Neural cell (in vitro differentiated cells): ENCODE results near the gene LRRC18. TPM values are rescaled to one million over a fixed set of nuclear protein-coding genes. Genes with fewer than 3 reads are reported as not detected.

Experiments
- H2AFZ ChIP-seq: fragments of 200-600, 300-800 bp; sonication (generic), shearing (Covaris generic); 2 replicates; pipeline ENCODE4 v1.6.0; 2014; ENCODE audit warnings: low read depth, mild to moderate bottlenecking, antibody characterized with exemption, low read length, moderate library complexity
- H3F3A ChIP-seq: fragments of 200-600 bp; shearing (Covaris generic); 2 replicates; pipeline ENCODE4 v1.6.1; 2016; ENCODE audit warnings: mild to moderate bottlenecking, moderate library complexity, mixed read lengths, antibody characterized with exemption, low read length; ENCODE audit not compliant: insufficient read depth, poor library complexity, severe bottlenecking
- H3K27ac ChIP-seq: fragments of 200-600, 300-800 bp; sonication (generic), shearing (Covaris generic); 2 replicates; pipeline ENCODE4 v1.5.1; 2014; ENCODE audit warnings: mild to moderate bottlenecking, low read length, moderate library complexity
- H3K27me3 ChIP-seq: fragments of 300-800, 200-600 bp; sonication (generic), shearing (Covaris generic); 2 replicates; pipeline ENCODE4 v1.6.0; 2014; ENCODE audit warnings: mild to moderate bottlenecking, low read depth, low read length, moderate library complexity; ENCODE audit not compliant: insufficient read depth
- H3K36me3 ChIP-seq: fragments of 300-800, 200-600 bp; sonication (generic), shearing (Covaris generic); 2 replicates; pipeline ENCODE4 v1.5.1; 2014; ENCODE audit warnings: mild to moderate bottlenecking, antibody characterized with exemption, low read length, moderate library complexity; ENCODE audit not compliant: insufficient read depth
- H3K4me2 ChIP-seq: fragments of 300-800, 200-600 bp; sonication (generic), shearing (Covaris generic); 2 replicates; pipeline ENCODE4 v1.6.0; 2014; ENCODE audit warnings: mild to moderate bottlenecking, low read length
- H3K4me3 ChIP-seq: fragments of 300-800, 200-600 bp; sonication (generic), shearing (Covaris generic); 2 replicates; pipeline ENCODE4 v1.5.1; 2014; ENCODE audit warnings: mild to moderate bottlenecking, low read length, moderate library complexity
- H3K79me2 ChIP-seq: fragments of 200-600 bp; shearing (Covaris generic); replicated peaks from 2 replicates; pipeline ENCODE4 v1.6.0; 2014; ENCODE audit warnings: mild to moderate bottlenecking, low read length, moderate library complexity; ENCODE audit not compliant: insufficient read depth
- H3K9ac ChIP-seq: fragments of 300-800, 200-600 bp; sonication (generic), shearing (Covaris generic); 2 replicates; pipeline ENCODE4 v1.6.1; 2016; ENCODE audit warnings: mild to moderate bottlenecking, low read length, mixed read lengths
- H3K9me2 ChIP-seq: fragments of 200-600 bp; shearing (Covaris generic); 2 replicates; pipeline ENCODE4 v1.6.1; 2016; ENCODE audit warnings: mild to moderate bottlenecking, low read length, mixed read lengths; ENCODE audit not compliant: insufficient read depth
- H3K9me3 ChIP-seq: fragments of 200-600, 300-800 bp; sonication (generic), shearing (Covaris generic); 2 replicates; pipeline ENCODE4 v1.6.1; 2016; ENCODE audit warnings: mild to moderate bottlenecking, mixed run types, low read length, moderate library complexity, mixed read lengths
- H4K20me1 ChIP-seq: fragments of 200-600 bp; shearing (Covaris generic); 2 replicates; pipeline ENCODE4 v1.6.1; 2016; ENCODE audit warnings: mild to moderate bottlenecking, mixed run types; ENCODE audit not compliant: insufficient read depth
- CTCF ChIP-seq: fragments of 450-650 bp; IDR thresholded peaks from 2 replicates; pipeline ENCODE4 v1.5.1; 2014; ENCODE audit warnings: antibody characterized with exemption, mild to moderate bottlenecking, moderate library complexity; ENCODE audit not compliant: poor library complexity, severe bottlenecking
- EP300 ChIP-seq: fragments of 450-650 bp; conservative IDR thresholded peaks from 2 replicates; pipeline ENCODE4 v1.6.1; 2014; ENCODE audit warnings: antibody characterized with exemption, mild to moderate bottlenecking, moderate library complexity; ENCODE audit not compliant: poor library complexity, severe bottlenecking
- EZH2 ChIP-seq: fragments of 200-600, 300-800 bp; shearing (Covaris generic), sonication (generic); IDR thresholded peaks from 2 replicates; pipeline ENCODE4 v1.6.1; 2014; ENCODE audit warnings: antibody characterized with exemption, low read length, borderline replicate concordance, mild to moderate bottlenecking; ENCODE audit not compliant: insufficient read depth, poor library complexity, severe bottlenecking
- MXI1 ChIP-seq: fragments of 450-650 bp; conservative IDR thresholded peaks from 2 replicates; pipeline ENCODE4 v1.6.1; 2014; ENCODE audit warnings: antibody characterized with exemption, mild to moderate bottlenecking; ENCODE audit not compliant: poor library complexity, severe bottlenecking
- POLR2AphosphoS5 ChIP-seq: IDR thresholded peaks from 2 replicates; pipeline ENCODE4 v1.6.1; 2012
- RAD21 ChIP-seq: fragments of 450-650 bp; conservative IDR thresholded peaks from 2 replicates; pipeline ENCODE4 v1.6.1; 2014; ENCODE audit warnings: antibody characterized with exemption, mild to moderate bottlenecking, moderate library complexity
- REST ChIP-seq: IDR thresholded peaks from 2 replicates; pipeline ENCODE4 v1.6.1; 2012; ENCODE audit warnings: borderline replicate concordance
- SMC3 ChIP-seq: fragments of 450-650 bp; conservative IDR thresholded peaks from 2 replicates; pipeline ENCODE4 v1.6.1; 2014; ENCODE audit warnings: antibody characterized with exemption, mild to moderate bottlenecking, moderate library complexity; ENCODE audit not compliant: poor library complexity
- TAF1 ChIP-seq: IDR thresholded peaks from 2 replicates; pipeline ENCODE4 v1.6.1; 2012; ENCODE audit warnings: low read depth
- polyA plus RNA-seq: library from polyadenylated mRNA; depleted of rRNA; stranded (reverse); fragments of >200 nt; gene quantifications from 2 replicates; pipeline ENCODE4 v1.2.3, GENCODE V29; 2014

LRRC18 gene
- polyA plus RNA-seq, 1 donor from 2014 or later = not detected

- Histone ChIP-seq H3K79me2 (no peaks in the 10 kb centered on the region), H4K20me1 (no peaks in the 10 kb centered on the region), H2AFZ (no peak overlapping the region), H3K4me2 (no peak overlapping the region), H3K9me2 (no peaks in the 10 kb centered on the region), H3K9ac (no peak overlapping the region), H3K36me3 (no peaks in the 10 kb centered on the region), H3F3A (no peaks in the 10 kb centered on the region), H3K27ac (no peak overlapping the region), H3K9me3 (no peaks in the 10 kb centered on the region), H3K27me3 (no peaks in the 10 kb centered on the region), H3K4me3 (no peak overlapping the region)
- TF ChIP-seq POLR2AphosphoS5 = no peak
- TF ChIP-seq REST = no peak
Observed at GRCh38 chr10:48923748-48924147, 15.9 kb downstream of the LRRC18 start.

- Histone ChIP-seq H3K27ac (no peak overlapping the region), H3K36me3 (no peaks in the 10 kb centered on the region), H3K79me2 (no peaks in the 10 kb centered on the region), H3K9me3 (no peaks in the 10 kb centered on the region), H3F3A (no peaks in the 10 kb centered on the region), H3K4me3 (no peak overlapping the region), H2AFZ (no peak overlapping the region), H3K27me3 (no peaks in the 10 kb centered on the region), H3K4me2 (no peak overlapping the region), H4K20me1 (no peaks in the 10 kb centered on the region), H3K9ac (no peak overlapping the region), H3K9me2 (no peaks in the 10 kb centered on the region)
- TF ChIP-seq CTCF (no peak), REST (no peak), RAD21 (no peak), MXI1 (no peak), POLR2AphosphoS5 (no peak), EP300 (no peak), EZH2 (no peak), TAF1 (no peak), SMC3 (no peak)
Observed at GRCh38 chr10:48913674-48914073, 26.0 kb downstream of the LRRC18 start.
